A549 (cell line): ENCODE results near the gene TSR3. TPM values are rescaled to one million over a fixed set of nuclear protein-coding genes. Genes with fewer than 3 reads are reported as not detected.

ENCODE experiments used
- ATAC-seq, 2 experiments: fragments of 200-7000 bp in 1 of 2; fragments of >200 bp in 1 of 2; cut with Nextera tagmentation in 1 of 2; cut with Tn5 transposase in 1 of 2; 3 replicates each; pipeline versions ENCODE4 v1.8.0 to v1.9.1; 2018 to 2020; ENCODE audit warnings: mild to moderate bottlenecking in 1 of 2, moderate library complexity in 1 of 2
- CTCF ChIA-PET: fragments of 300-600 bp; sonication (Branson Sonifier 250); formaldehyde crosslinking; extraction: SDS; loops from one replicate; lab custom pipeline; 2021; ENCODE audit warnings: antibody characterized with exemption, inconsistent platforms; lab: Yijun Ruan, JAX
- POLR2A ChIA-PET: fragments of 350-600 bp; formaldehyde crosslinking; extraction: SDS; loops from one replicate; lab custom pipeline; 2021; ENCODE audit warnings: antibody characterized with exemption, inconsistent platforms; lab: Yijun Ruan, JAX
- DNase-seq, 2 experiments: peaks; one replicate each; pipeline versions ENCODE4 v3.0.0 to v3.0.0-alpha.2; 2011 to 2016; ENCODE audit warnings: low read depth in 1 of 2, low spot score in 1 of 2
- FAIRE-seq: peaks from 2 replicates; lab custom pipeline; 2011; peaks lifted over from hg19 to GRCh38; lab: Jason Lieb, UNC
- H3K27ac ChIP-seq, 2 experiments: fragments of >200 bp; sonication (Bioruptor Twin); formaldehyde crosslinking; 3 replicates each; pipeline ENCODE4 v1.5.1; 2016 to 2017
- H3K4me1 ChIP-seq: fragments of >200 bp; sonication (Bioruptor Twin); formaldehyde crosslinking; 3 replicates; pipeline ENCODE4 v1.6.1; 2016
- H3K4me2 ChIP-seq: fragments of >200 bp; sonication (Bioruptor Twin); formaldehyde crosslinking; 3 replicates; pipeline ENCODE4 v1.6.1; 2016
- H3K4me3 ChIP-seq: fragments of >200 bp; sonication (Bioruptor Twin); formaldehyde crosslinking; 3 replicates; pipeline ENCODE4 v1.5.1; 2016
- H3K9me3 ChIP-seq: fragments of >200 bp; sonication (Bioruptor Twin); formaldehyde crosslinking; 3 replicates; pipeline ENCODE4 v1.6.1; 2016
- BHLHE40 ChIP-seq: IDR thresholded peaks from 2 replicates; pipeline ENCODE4 v1.6.1; 2012; ENCODE audit warnings: low read depth, low read length, inconsistent platforms
- CEBPB ChIP-seq, 2 experiments: fragments of >200 bp in 1 of 2; sonication (Bioruptor Twin) in 1 of 2; formaldehyde crosslinking in 1 of 2; IDR thresholded peaks; 2 replicates each; pipeline ENCODE4 v1.6.1; 2012 to 2016
- CHD2 ChIP-seq: fragments of 150-350 bp; IDR thresholded peaks from 2 replicates; pipeline ENCODE4 v1.6.1; 2014; ENCODE audit warnings: low read length; ENCODE audit not compliant: partially characterized antibody
- EHMT2 ChIP-seq: fragments of 200-600 bp; sonication (generic); IDR thresholded peaks from 2 replicates; pipeline ENCODE4 v1.6.1; 2016; ENCODE audit warnings: antibody characterized with exemption, low read depth, mild to moderate bottlenecking, moderate library complexity
- FOSB ChIP-seq: fragments of 250-450 bp; sonication (Bioruptor Pico); IDR thresholded peaks from 2 replicates; pipeline ENCODE4 v1.5.0; 2020; ENCODE audit warnings: mild to moderate bottlenecking, moderate library complexity
- HDAC2 ChIP-seq: fragments of 200-600 bp; sonication (generic); IDR thresholded peaks from 2 replicates; pipeline ENCODE4 v1.6.1; 2016
- HOXB5 ChIP-seq: fragments of 250-450 bp; sonication (Bioruptor Pico); IDR thresholded peaks from 2 replicates; pipeline ENCODE4 v1.5.0; 2020; ENCODE audit warnings: mild to moderate bottlenecking, moderate library complexity
- KDM5A ChIP-seq: fragments of 200-600 bp; sonication (generic); IDR thresholded peaks from 2 replicates; pipeline ENCODE4 v1.6.1; 2016; ENCODE audit warnings: antibody characterized with exemption, mild to moderate bottlenecking
- MAZ ChIP-seq: fragments of 150-350 bp; IDR thresholded peaks from 2 replicates; pipeline ENCODE4 v1.6.1; 2014; ENCODE audit warnings: antibody characterized with exemption, low read depth, low read length, borderline replicate concordance
- MYC ChIP-seq: IDR thresholded peaks from 2 replicates; pipeline ENCODE4 v1.6.1; 2012; ENCODE audit warnings: mild to moderate bottlenecking, inconsistent platforms, low read length, improper control_type of control experiment, borderline replicate concordance
- POLR2AphosphoS2 ChIP-seq: conservative IDR thresholded peaks from 2 replicates; pipeline ENCODE4 v1.6.1; 2012; ENCODE audit warnings: low read length, improper control_type of control experiment, inconsistent platforms
- RAD21 ChIP-seq, 2 experiments: fragments of >200 bp in 1 of 2; sonication (Bioruptor Twin) in 1 of 2; formaldehyde crosslinking in 1 of 2; IDR thresholded peaks in 1 of 2; conservative IDR thresholded peaks in 1 of 2; 2 replicates in 1 of 2; 3 replicates in 1 of 2; pipeline ENCODE4 v1.6.1; 2012 to 2018; ENCODE audit warnings: inconsistent platforms in 1 of 2
- RFX5 ChIP-seq: fragments of 450-650 bp; IDR thresholded peaks from 2 replicates; pipeline ENCODE4 v1.7.1; 2014; ENCODE audit warnings: antibody characterized with exemption, mild to moderate bottlenecking, moderate library complexity
- RNF2 ChIP-seq: fragments of 200-600 bp; sonication (generic); IDR thresholded peaks from 2 replicates; pipeline ENCODE4 v1.6.1; 2016; ENCODE audit warnings: low read depth, mild to moderate bottlenecking, antibody characterized with exemption, moderate library complexity, borderline replicate concordance
- SMC3 ChIP-seq: fragments of >200 bp; sonication (Bioruptor Twin); formaldehyde crosslinking; IDR thresholded peaks from 3 replicates; pipeline ENCODE4 v1.6.1; 2018; ENCODE audit warnings: inconsistent platforms
- TP53 ChIP-seq: fragments of 250-450 bp; sonication (Bioruptor Pico); IDR thresholded peaks from 2 replicates; pipeline ENCODE4 v1.5.0; 2021; ENCODE audit warnings: mild to moderate bottlenecking, moderate library complexity
- ZSCAN20 ChIP-seq: fragments of 250-450 bp; sonication (Bioruptor Pico); IDR thresholded peaks from 2 replicates; pipeline ENCODE4 v1.8.0; 2022; ENCODE audit warnings: mild to moderate bottlenecking, moderate library complexity
- WGBS: methylation state at CpG from one replicate; pipeline ENCODE4 v1.1.6; 2017; ENCODE audit errors: missing lambda C conversion rate; 5-methylcytosine and 5-hydroxymethylcytosine counted together
- polyA plus RNA-seq, 4 experiments: library from polyadenylated mRNA; depleted of rRNA in 3 of 4; stranded (reverse); fragments of >200 nt; fragmentation: RNase III in 1 of 4; extraction: RNeasy Plus Mini Kit Qiagen cat#74134 plus additional on column Dnase treatment in 1 of 4; gene quantifications; 2 replicates in 3 of 4; 3 replicates in 1 of 4; pipeline ENCODE4 v1.2.3, GENCODE V29; 2011 to 2017
- TF ChIP-seq, protein P1 (sequence below): IDR thresholded peaks from 2 replicates; pipeline ENCODE4 v1.6.1; 2012
- TF ChIP-seq, protein P2 (sequence below): fragments of >200 bp; sonication (Bioruptor Twin); formaldehyde crosslinking; IDR thresholded peaks from 3 replicates; pipeline ENCODE4 v1.5.1; 2016
- TF ChIP-seq, protein P3 (sequence below): fragments of 150-350 bp; IDR thresholded peaks from 2 replicates; pipeline ENCODE4 v1.6.1; 2014; ENCODE audit warnings: low read depth, mild to moderate bottlenecking, low read length
- TF ChIP-seq, protein P4 (sequence below): fragments of >200 bp; sonication (Bioruptor Twin); formaldehyde crosslinking; IDR thresholded peaks from 2 replicates; pipeline ENCODE4 v1.6.1; 2016

Gene TSR3
- polyA plus RNA-seq, 2 of the 4 experiments (the other 2 are of a cell fraction): 32.6 to 52.3 TPM

DNA sequence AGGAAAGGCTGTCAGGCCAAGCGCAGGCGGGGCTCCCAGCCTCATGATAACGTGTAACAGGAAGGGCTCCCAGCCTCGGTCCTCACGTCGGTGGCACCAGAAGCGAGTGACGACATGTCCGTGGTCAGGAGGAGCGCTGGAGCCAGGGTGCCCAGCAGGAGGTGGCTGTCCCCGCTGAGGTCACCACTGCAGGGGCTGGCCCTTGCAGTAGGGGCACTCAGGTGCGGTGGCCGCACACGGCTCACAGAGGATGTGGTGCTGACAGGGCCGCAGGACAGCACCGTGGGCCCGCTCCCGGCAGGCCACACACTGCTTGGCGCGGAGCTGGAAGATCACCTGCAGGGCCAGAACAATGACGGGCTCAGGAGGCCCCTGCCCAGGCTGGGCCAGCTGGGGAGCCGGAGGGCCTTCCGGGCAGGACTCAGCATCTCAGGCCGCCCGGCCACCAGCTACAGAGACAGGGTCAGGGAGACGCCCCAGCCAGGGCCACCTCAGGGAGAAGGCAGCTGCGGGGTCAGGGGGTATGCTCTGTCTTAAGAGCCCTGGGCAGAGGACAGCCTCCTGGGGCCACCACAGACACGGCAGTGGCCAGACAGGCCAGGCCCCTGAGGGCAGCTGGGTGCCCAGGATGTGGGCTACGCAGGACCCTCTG, 14.5 kb upstream of the TSR3 start:
- ATAC-seq (peak; percentile 5 to 7; a peak in 3 of 6 replicates), FAIRE-seq (no peak), DNase-seq (no peak)
- POLR2A ChIA-PET: interaction anchor here (1.3 kb wide), 1 partner anchor 12 kb away, joined by 4 read pairs; no protein-coding TSS in a partner anchor
- H3K4me1 ChIP-seq: peaks cover 3% of the 10 kb centered on the region; the same call in 1 of the 3 replicates
- no peak for TF ChIP-seq CHD2
- no peak for TF ChIP-seq EHMT2
- TF ChIP-seq, all 56 proteins: peak for 0
- WGBS: 94% methylated on average over 23 of the region's 29 CpGs
- no peak overlapping the region for H3K4me3 ChIP-seq
- H3K27ac ChIP-seq: no peak overlapping the region
- H3K9me3 ChIP-seq: no peaks in the 10 kb centered on the region
- CTCF ChIA-PET: interaction anchor here (0.8 to 9.1 kb wide), 4 partner anchors 11 to 47 kb away, joined by 3 to 127 read pairs (median 40); no protein-coding TSS in a partner anchor
- H3K4me2 ChIP-seq: no peak overlapping the region

DNA sequence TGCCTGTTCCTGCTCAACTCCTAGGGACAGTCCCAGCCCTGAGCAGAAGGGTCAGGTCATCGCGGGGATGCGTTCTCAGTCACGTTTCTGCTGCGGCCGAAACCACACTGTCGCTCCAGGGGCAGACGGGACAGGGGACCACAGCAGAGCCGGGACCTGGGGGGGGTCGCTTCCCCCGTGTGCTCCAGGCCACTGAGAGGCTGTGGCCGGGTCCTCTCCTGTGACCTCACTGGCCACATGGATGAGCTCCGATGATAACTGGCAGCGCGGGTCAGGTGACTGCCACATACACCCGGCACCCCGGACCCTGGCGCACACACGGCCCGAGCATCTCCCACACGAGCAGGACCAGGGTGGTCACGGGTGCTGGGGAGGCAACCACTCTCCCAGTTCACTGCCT, 12.8 kb upstream of the TSR3 start:
- ATAC-seq: no peak
- Histone ChIP-seq H3K4me2 (no peak overlapping the region), H3K4me3 (no peak overlapping the region), H3K4me1 (peaks cover 3% of the 10 kb centered on the region; the same call in 1 of the 3 replicates), H3K9me3 (no peaks in the 10 kb centered on the region), H3K27ac (no peak overlapping the region)
- no peak for DNase-seq
- TF ChIP-seq, protein P1, sequence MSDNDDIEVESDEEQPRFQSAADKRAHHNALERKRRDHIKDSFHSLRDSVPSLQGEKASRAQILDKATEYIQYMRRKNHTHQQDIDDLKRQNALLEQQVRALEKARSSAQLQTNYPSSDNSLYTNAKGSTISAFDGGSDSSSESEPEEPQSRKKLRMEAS: no peak
- TF ChIP-seq, protein P2, sequence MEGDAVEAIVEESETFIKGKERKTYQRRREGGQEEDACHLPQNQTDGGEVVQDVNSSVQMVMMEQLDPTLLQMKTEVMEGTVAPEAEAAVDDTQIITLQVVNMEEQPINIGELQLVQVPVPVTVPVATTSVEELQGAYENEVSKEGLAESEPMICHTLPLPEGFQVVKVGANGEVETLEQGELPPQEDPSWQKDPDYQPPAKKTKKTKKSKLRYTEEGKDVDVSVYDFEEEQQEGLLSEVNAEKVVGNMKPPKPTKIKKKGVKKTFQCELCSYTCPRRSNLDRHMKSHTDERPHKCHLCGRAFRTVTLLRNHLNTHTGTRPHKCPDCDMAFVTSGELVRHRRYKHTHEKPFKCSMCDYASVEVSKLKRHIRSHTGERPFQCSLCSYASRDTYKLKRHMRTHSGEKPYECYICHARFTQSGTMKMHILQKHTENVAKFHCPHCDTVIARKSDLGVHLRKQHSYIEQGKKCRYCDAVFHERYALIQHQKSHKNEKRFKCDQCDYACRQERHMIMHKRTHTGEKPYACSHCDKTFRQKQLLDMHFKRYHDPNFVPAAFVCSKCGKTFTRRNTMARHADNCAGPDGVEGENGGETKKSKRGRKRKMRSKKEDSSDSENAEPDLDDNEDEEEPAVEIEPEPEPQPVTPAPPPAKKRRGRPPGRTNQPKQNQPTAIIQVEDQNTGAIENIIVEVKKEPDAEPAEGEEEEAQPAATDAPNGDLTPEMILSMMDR: no peak
- no peak for TF ChIP-seq FOSB (CRISPR knock-in tag)
- TF ChIP-seq POLR2AphosphoS2: no peak
- TF ChIP-seq BHLHE40: no peak
- no peak for TF ChIP-seq MAZ
- TF ChIP-seq RNF2: no peak
- TF ChIP-seq TP53: no peak
- TF ChIP-seq, protein P3, sequence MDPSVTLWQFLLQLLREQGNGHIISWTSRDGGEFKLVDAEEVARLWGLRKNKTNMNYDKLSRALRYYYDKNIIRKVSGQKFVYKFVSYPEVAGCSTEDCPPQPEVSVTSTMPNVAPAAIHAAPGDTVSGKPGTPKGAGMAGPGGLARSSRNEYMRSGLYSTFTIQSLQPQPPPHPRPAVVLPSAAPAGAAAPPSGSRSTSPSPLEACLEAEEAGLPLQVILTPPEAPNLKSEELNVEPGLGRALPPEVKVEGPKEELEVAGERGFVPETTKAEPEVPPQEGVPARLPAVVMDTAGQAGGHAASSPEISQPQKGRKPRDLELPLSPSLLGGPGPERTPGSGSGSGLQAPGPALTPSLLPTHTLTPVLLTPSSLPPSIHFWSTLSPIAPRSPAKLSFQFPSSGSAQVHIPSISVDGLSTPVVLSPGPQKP: no peak
- no peak for TF ChIP-seq KDM5A
- no peak for TF ChIP-seq RAD21 (conservative IDR thresholded peaks at IDR 0.05 in 1 of 2, IDR thresholded peaks at IDR 0.05 in 1 of 2)
- no peak for TF ChIP-seq CEBPB (IDR thresholded peaks at IDR 0.05)
- TF ChIP-seq HDAC2: no peak
- no peak for FAIRE-seq
- ChIA-PET CTCF (interaction anchor here (0.6 to 9.1 kb wide), 14 partner anchors 9 to 1312 kb away, joined by 3 to 127 read pairs (median 7); no protein-coding TSS in a partner anchor), POLR2A (interaction anchor here (0.6 to 1.9 kb wide), 3 partner anchors 14 to 56 kb away, joined by 3 to 8 read pairs (median 3); partner anchors contain the start of gene UQCC4)
- 89% methylated on average over 22 of the region's 22 CpGs for WGBS

DNA sequence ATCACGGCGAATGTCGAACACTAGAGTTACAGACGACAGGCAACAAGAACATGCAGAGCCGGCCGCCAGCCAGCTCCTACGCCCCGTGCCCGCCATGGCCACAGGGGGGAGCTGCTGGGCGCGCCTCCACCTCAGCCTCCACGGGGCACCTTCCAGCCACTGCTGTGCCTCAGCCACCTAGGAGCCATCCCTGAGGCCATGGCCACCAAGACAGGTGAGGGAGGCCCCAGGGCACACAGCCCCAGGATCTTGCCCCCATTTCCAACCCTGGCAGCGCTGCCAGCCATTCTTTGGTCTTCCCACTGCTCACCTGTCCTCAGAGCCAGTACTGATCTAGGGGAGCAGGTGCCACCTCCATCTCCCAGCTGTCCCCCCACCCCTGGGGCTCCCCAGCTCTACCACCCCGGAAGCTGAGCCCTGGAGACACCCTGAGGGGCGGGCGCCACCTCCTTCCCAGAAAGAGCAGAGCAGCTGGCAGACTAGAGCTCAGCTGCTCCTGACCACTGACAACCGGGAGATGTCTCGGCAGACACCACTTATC, 11.9 kb upstream of the TSR3 start:
- H3K27ac ChIP-seq: 0 out of 6 replicates have a peak overlapping the region, but pooled peaks of 1 of the 2 experiments have one; percentile 0
- peak; percentile 82 to 88 for ATAC-seq
- peaks cover 3% of the 10 kb centered on the region for H3K4me1 ChIP-seq
- FAIRE-seq: no peak
- 35% methylated on average over 18 of the region's 18 CpGs for WGBS
- H3K9me3 ChIP-seq: no peaks in the 10 kb centered on the region
- H3K4me2 ChIP-seq: no peak overlapping the region
- CTCF ChIA-PET: interaction anchor here (0.5 to 9.1 kb wide), 32 partner anchors 8 to 524 kb away, joined by 3 to 127 read pairs (median 4); partner anchors contain the start of gene UBE2I
- TF ChIP-seq, protein P1: 0 out of 2 replicates have a peak, but pooled peaks have one; percentile 29
- TF ChIP-seq, protein P2: peak; percentile 83
- TF ChIP-seq, protein P4, sequence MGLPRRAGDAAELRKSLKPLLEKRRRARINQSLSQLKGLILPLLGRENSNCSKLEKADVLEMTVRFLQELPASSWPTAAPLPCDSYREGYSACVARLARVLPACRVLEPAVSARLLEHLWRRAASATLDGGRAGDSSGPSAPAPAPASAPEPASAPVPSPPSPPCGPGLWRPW: no peak
- TF ChIP-seq MYC: no peak
- TF ChIP-seq BHLHE40: no peak
- TF ChIP-seq ZSCAN20: no peak
- no peak for TF ChIP-seq RFX5
- peak; percentile 69 for TF ChIP-seq SMC3
- TF ChIP-seq RAD21 (conservative IDR thresholded peaks at IDR 0.05 in 1 of 2, IDR thresholded peaks at IDR 0.05 in 1 of 2): peak; percentile 45 to 60
- no peak for TF ChIP-seq HOXB5 (CRISPR knock-in tag)
- POLR2A ChIA-PET: interaction anchor here (1.0 kb wide), 1 partner anchor 14 kb away, joined by 6 read pairs; no protein-coding TSS in a partner anchor
- H3K4me3 ChIP-seq: no peak overlapping the region
- peak; percentile 67 to 76 for DNase-seq
